Measurements from ENCODE around the gene GARIN1A. TPM values are rescaled to one million over a fixed set of nuclear protein-coding genes. Genes with fewer than 3 reads are reported as not detected.
"Not testable (repeated sequence)": the region's sequence is repeated elsewhere in the genome, so short reads cannot be mapped to it uniquely, and the experiment has no call there.

The GARIN1A gene
- total and polyA plus RNA-seq, 2 of the 4 experiments (the other 2 are of a cell fraction), result 0.18 to 1.4 TPM

DNA sequence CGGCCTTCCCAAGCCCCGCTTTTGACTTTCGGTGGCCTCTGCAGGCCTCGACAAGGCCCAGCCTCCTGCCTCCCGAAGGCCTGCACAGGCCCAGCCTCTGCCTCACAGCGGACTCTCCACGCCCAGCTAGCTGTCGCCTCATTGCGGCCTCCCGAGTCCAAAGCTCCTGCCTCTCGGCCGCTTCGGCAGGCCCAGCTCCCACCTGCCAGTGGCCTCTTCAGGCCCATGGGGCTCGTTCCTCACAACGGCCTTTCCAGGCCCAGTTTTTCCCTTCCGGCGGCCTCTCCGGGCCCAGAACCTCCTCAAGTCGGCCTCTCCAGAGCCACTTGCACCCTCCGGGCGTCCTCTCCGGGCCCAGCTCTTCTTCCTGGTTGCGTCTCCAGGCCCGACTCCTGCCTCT is 19.5 kb upstream of the GARIN1A start:
- H2AFZ ChIP-seq (replicated peaks; ENCODE audit: low read length, poor library complexity); H3K9ac ChIP-seq (ENCODE audit: low read depth, low read length); H3K4me2 ChIP-seq (ENCODE audit: low read depth, low read length); H4K8ac ChIP-seq (ENCODE audit: low read depth in 2 of 2, low read length in 2 of 2); H2BK20ac ChIP-seq (ENCODE audit: low read depth, low read length); ATAC-seq (ENCODE audit: low read depth); H3K23ac ChIP-seq (ENCODE audit: low read depth, low read length); dilution Hi-C loops (cut with HindIII; ENCODE audit: low sequenced_read_pairs, unreplicated experiment); H4K5ac ChIP-seq (ENCODE audit: low read depth, low read length); H3K9me3 ChIP-seq (ENCODE audit: control insufficient read depth, insufficient read depth, low read length); in situ Hi-C loops (cut with MboI; ENCODE audit: low sequenced_read_pairs); CTCF ChIA-PET; H2BK15ac ChIP-seq (ENCODE audit: low read depth, low read length); H3K14ac ChIP-seq (replicated peaks; ENCODE audit: low read depth, low read length); H4K20me1 ChIP-seq (ENCODE audit: insufficient read depth, low read length); H3K9me1 ChIP-seq (ENCODE audit: insufficient read depth, low read length); H3K27ac ChIP-seq (ENCODE audit: insufficient read depth, low read length); H2AK5ac ChIP-seq (ENCODE audit: low read depth, low read length); H3K4me1 ChIP-seq (ENCODE audit: control insufficient read depth, insufficient read depth, low read length); DNase-seq; H3K27me3 ChIP-seq (ENCODE audit: control insufficient read depth, insufficient read depth, low read length); H4K91ac ChIP-seq (ENCODE audit: insufficient read depth, low read depth, low read length); POLR2A ChIA-PET (ENCODE audit: unreplicated experiment); H3K18ac ChIP-seq (ENCODE audit: low read depth, low read length); H3K79me1 ChIP-seq (ENCODE audit: low read depth in 1 of 2, low read length in 2 of 2); intact Hi-C loops (cut with micrococcal nuclease); H2BK120ac ChIP-seq (ENCODE audit: low read depth, low read length); H3K4me3 ChIP-seq (ENCODE audit: insufficient read depth, low read depth, low read length); BruUV-seq (replicated peaks); H3K56ac ChIP-seq (ENCODE audit: extremely low read depth, insufficient read depth, low read length); H2BK5ac ChIP-seq (ENCODE audit: low read depth, low read length, poor library complexity, severe bottlenecking); H3K36me3 ChIP-seq (ENCODE audit: control insufficient read depth, insufficient read depth, low read length); H2AK9ac ChIP-seq (replicated peaks; ENCODE audit: low read depth, low read length, poor library complexity); H3K4ac ChIP-seq (ENCODE audit: low read depth, low read length): not testable (repeated sequence)
- 98% methylated on average over 8 of the region's 24 CpGs; no CpG with 5 or more reads in 1 of the 2 experiments for WGBS, 2 experiments (ENCODE audit: extremely low coverage in 2 of 2, insufficient read length in 1 of 2)

- H4K20me1 ChIP-seq (ENCODE audit: insufficient read depth, low read length); H3K4me1 ChIP-seq (ENCODE audit: control insufficient read depth, insufficient read depth, low read length); H3K9me3 ChIP-seq (ENCODE audit: control insufficient read depth, insufficient read depth, low read length); H3K4ac ChIP-seq (ENCODE audit: low read depth, low read length); H2AK5ac ChIP-seq (ENCODE audit: low read depth, low read length); H2BK15ac ChIP-seq (ENCODE audit: low read depth, low read length); H3K14ac ChIP-seq (replicated peaks; ENCODE audit: low read depth, low read length); POLR2A ChIA-PET (ENCODE audit: unreplicated experiment); H2BK20ac ChIP-seq (ENCODE audit: low read depth, low read length); H4K8ac ChIP-seq (ENCODE audit: low read depth in 2 of 2, low read length in 2 of 2); dilution Hi-C loops (cut with HindIII; ENCODE audit: low sequenced_read_pairs, unreplicated experiment); BruUV-seq (replicated peaks); H4K5ac ChIP-seq (ENCODE audit: low read depth, low read length); H3K18ac ChIP-seq (ENCODE audit: low read depth, low read length); H2AK9ac ChIP-seq (replicated peaks; ENCODE audit: low read depth, low read length, poor library complexity); H2AFZ ChIP-seq (replicated peaks; ENCODE audit: low read length, poor library complexity); H2BK120ac ChIP-seq (ENCODE audit: low read depth, low read length); H3K27me3 ChIP-seq (ENCODE audit: control insufficient read depth, insufficient read depth, low read length); H3K27ac ChIP-seq (ENCODE audit: insufficient read depth, low read length); H2BK5ac ChIP-seq (ENCODE audit: low read depth, low read length, poor library complexity, severe bottlenecking); H3K4me3 ChIP-seq (ENCODE audit: insufficient read depth, low read depth, low read length); ATAC-seq (ENCODE audit: low read depth); H3K56ac ChIP-seq (ENCODE audit: extremely low read depth, insufficient read depth, low read length); H3K36me3 ChIP-seq (ENCODE audit: control insufficient read depth, insufficient read depth, low read length); DNase-seq; H3K4me2 ChIP-seq (ENCODE audit: low read depth, low read length); intact Hi-C loops (cut with micrococcal nuclease); H4K91ac ChIP-seq (ENCODE audit: insufficient read depth, low read depth, low read length); H3K9me1 ChIP-seq (ENCODE audit: insufficient read depth, low read length); in situ Hi-C loops (cut with MboI; ENCODE audit: low sequenced_read_pairs); H3K79me1 ChIP-seq (ENCODE audit: low read depth in 1 of 2, low read length in 2 of 2); H3K23ac ChIP-seq (ENCODE audit: low read depth, low read length); H3K9ac ChIP-seq (ENCODE audit: low read depth, low read length); CTCF ChIA-PET: not testable (repeated sequence)
- WGBS, 2 experiments (ENCODE audit: extremely low coverage in 2 of 2, insufficient read length in 1 of 2), result 97% methylated on average over 6 of the region's 16 CpGs; no CpG with 5 or more reads in 1 of the 2 experiments
Observed at GRCh38 chr7:128653197-128653596, 18.9 kb upstream of the GARIN1A start.

Data from IMR-90 (cell line).